CD14-positive monocyte (primary cell): ENCODE results near the gene DACT2. TPM values are rescaled to one million over a fixed set of nuclear protein-coding genes. Genes with fewer than 3 reads are reported as not detected.

Experiments used
- DNase-seq, 3 donors: peaks; one replicate each; pipeline ENCODE4 v3.0.0-alpha.2; 2011 to 2022
- H2AFZ ChIP-seq: 2 replicates; pipeline ENCODE4 v1.6.0; 2012; ENCODE audit warnings: mild to moderate bottlenecking, low read depth, low read length, inconsistent platforms; ENCODE audit not compliant: insufficient read depth, poor library complexity, severe bottlenecking
- H3K27ac ChIP-seq, 2 donors: 1 replicate in 1 of 2; 2 replicates in 1 of 2; pipeline ENCODE4 v1.5.1; 2012 to 2013; ENCODE audit warnings: low read length in 2 of 2, control low read depth in 1 of 2, inconsistent platforms in 1 of 2, low read depth in 1 of 2, mild to moderate bottlenecking in 1 of 2
- H3K27me3 ChIP-seq, 2 donors: one replicate each; pipeline versions ENCODE4 v1.6.0 to v1.6.1; 2011 to 2013; ENCODE audit warnings: low read length in 2 of 2; ENCODE audit not compliant: control insufficient read depth in 2 of 2, insufficient read depth in 2 of 2
- H3K36me3 ChIP-seq, 2 donors: replicated peaks in 1 of 2; 1 replicate in 1 of 2; 2 replicates in 1 of 2; pipeline versions ENCODE4 v1.5.1 to v1.6.1; 2012 to 2013; ENCODE audit warnings: low read length in 2 of 2, control low read depth in 1 of 2, inconsistent platforms in 1 of 2, mild to moderate bottlenecking in 1 of 2; ENCODE audit not compliant: insufficient read depth in 2 of 2, control insufficient read depth in 1 of 2
- H3K4me1 ChIP-seq, 2 donors: 1 replicate in 1 of 2; 2 replicates in 1 of 2; pipeline versions ENCODE4 v1.5.1 to v1.6.1; 2012 to 2013; ENCODE audit warnings: low read length in 2 of 2, control low read depth in 1 of 2, inconsistent platforms in 1 of 2, mild to moderate bottlenecking in 1 of 2, moderate library complexity in 1 of 2; ENCODE audit not compliant: insufficient read depth in 2 of 2, control insufficient read depth in 1 of 2
- H3K4me2 ChIP-seq: replicated peaks from 2 replicates; pipeline ENCODE3; 2012; ENCODE audit warnings: low read length, moderate library complexity, mild to moderate bottlenecking; ENCODE audit not compliant: poor library complexity, severe bottlenecking; ENCODE audit errors: extremely low read depth
- H3K4me3 ChIP-seq, 3 experiments: fragments of 200-600 bp in 1 of 3; sonication (generic) in 1 of 3; replicated peaks in 1 of 3; 1 replicate in 2 of 3; 2 replicates in 1 of 3; pipeline ENCODE4 v1.5.1; 2011 to 2013; ENCODE audit warnings: low read length in 3 of 3, mild to moderate bottlenecking in 3 of 3, control low read depth in 2 of 3, low read depth in 2 of 3, inconsistent platforms in 1 of 3, moderate library complexity in 1 of 3
- H3K79me2 ChIP-seq: 2 replicates; pipeline ENCODE4 v1.6.0; 2012; ENCODE audit warnings: mild to moderate bottlenecking, control low read depth, inconsistent platforms, low read length, moderate library complexity; ENCODE audit not compliant: insufficient read depth
- H3K9ac ChIP-seq: 2 replicates; pipeline ENCODE4 v1.6.0; 2017; ENCODE audit warnings: low read length, mild to moderate bottlenecking; ENCODE audit not compliant: insufficient read depth, poor library complexity, severe bottlenecking
- H3K9me3 ChIP-seq, 2 donors: replicated peaks in 1 of 2; 1 replicate in 1 of 2; 2 replicates in 1 of 2; pipeline versions ENCODE4 v1.5.1 to v1.6.1; 2012 to 2013; ENCODE audit warnings: low read length in 2 of 2, control low read depth in 1 of 2; ENCODE audit not compliant: control insufficient read depth in 1 of 2, insufficient read depth in 1 of 2
- H4K20me1 ChIP-seq: 2 replicates; pipeline ENCODE4 v1.6.0; 2012; ENCODE audit warnings: mild to moderate bottlenecking, low read length, control low read depth, moderate library complexity; ENCODE audit not compliant: insufficient read depth
- H3K27ac Mint-ChIP-seq, 7 donors: one replicate each; pipeline ENCODE4 v1.8.0; 2020; ENCODE audit warnings: mild to moderate bottlenecking in 7 of 7, mixed read lengths in 7 of 7, moderate library complexity in 6 of 7, inconsistent platforms in 2 of 7
- H3K27me3 Mint-ChIP-seq, 3 donors: one replicate each; pipeline ENCODE4 v1.8.0; 2021 to 2022; ENCODE audit warnings: low read depth in 3 of 3, mild to moderate bottlenecking in 3 of 3, mixed read lengths in 3 of 3, moderate library complexity in 3 of 3, inconsistent platforms in 1 of 3
- H3K36me3 Mint-ChIP-seq, 2 donors: one replicate each; pipeline ENCODE4 v1.8.0; 2020; ENCODE audit warnings: mixed read lengths in 2 of 2, inconsistent platforms in 1 of 2, mild to moderate bottlenecking in 1 of 2
- H3K4me1 Mint-ChIP-seq: one replicate; pipeline ENCODE4 v1.8.0; 2020; ENCODE audit warnings: mild to moderate bottlenecking, mixed read lengths
- H3K4me3 Mint-ChIP-seq, 2 donors: one replicate each; pipeline ENCODE4 v1.8.0; 2020; ENCODE audit warnings: mild to moderate bottlenecking in 2 of 2, mixed read lengths in 2 of 2, moderate library complexity in 1 of 2
- H3K9me3 Mint-ChIP-seq, 7 donors: one replicate each; pipeline ENCODE4 v1.8.0; 2020 to 2022; ENCODE audit warnings: mixed read lengths in 7 of 7, mild to moderate bottlenecking in 6 of 7, moderate library complexity in 6 of 7, inconsistent platforms in 2 of 7
- WGBS: methylation state at CpG from one replicate; pipeline ENCODE4 v1.1.5; 2013; ENCODE audit warnings: missing lambda C conversion rate; ENCODE audit not compliant: insufficient coverage; 5-methylcytosine and 5-hydroxymethylcytosine counted together
- intact Hi-C, 2 donors: fragments of 100-400 bp; cut with micrococcal nuclease; formaldehyde crosslinking; loops; one replicate each; pipeline versions ENCODE4 v1.15.0 to v1.15.1; 2023
- polyA plus RNA-seq, 3 donors: library from polyadenylated mRNA; depleted of rRNA in 1 of 3; unstranded in 2 of 3; stranded (reverse) in 1 of 3; fragments of 300-500 nt in 2 of 3; fragments of >200 nt in 1 of 3; fragmentation: Illumina TruSeq in 2 of 3; gene quantifications; 1 replicate in 2 of 3; 2 replicates in 1 of 3; pipeline ENCODE4 v1.2.3, GENCODE V29; 2012 to 2021
- TF ChIP-seq, protein P1 (sequence below): fragments of 200-600 bp; IDR thresholded peaks from one replicate; pipeline ENCODE4 v1.8.0; 2022; ENCODE audit warnings: antibody characterized with exemption, mild to moderate bottlenecking

The DACT2 gene
- polyA plus RNA-seq, 3 donors, result not detected

DNA sequence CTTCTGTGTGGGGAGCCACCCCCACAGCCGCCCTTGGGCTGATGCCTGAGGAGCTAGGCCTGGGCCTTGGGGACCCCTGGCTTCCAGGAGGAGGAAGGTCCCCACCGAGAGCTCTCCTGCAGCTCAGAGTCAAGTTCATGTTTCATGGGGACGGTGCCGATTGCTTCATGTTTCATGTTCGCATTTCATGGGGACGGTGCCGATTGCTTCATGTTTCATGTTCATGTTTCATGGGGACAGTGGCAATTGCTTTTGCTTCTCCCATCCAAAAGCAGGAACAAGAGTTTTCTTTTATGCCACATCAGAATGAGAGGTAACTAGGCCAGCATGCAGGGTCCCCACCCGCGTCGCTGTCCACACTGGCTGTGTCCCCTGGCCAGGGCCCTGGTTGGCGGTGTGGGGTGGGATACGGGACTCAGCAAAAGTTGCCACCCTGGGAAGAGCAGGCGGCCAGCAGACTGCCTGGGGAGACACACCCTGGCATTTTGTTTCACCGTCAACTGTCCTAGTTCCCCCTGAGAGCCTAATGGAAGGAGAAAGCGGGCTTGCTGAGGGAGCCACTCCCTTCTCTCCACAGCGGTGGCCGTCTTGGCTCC lies 46.0 kb downstream of the DACT2 start:
- Histone ChIP-seq H3K4me3 (no peak overlapping the region), H3K9me3 (no peaks in the 10 kb centered on the region), H3K27me3 (peaks cover 0 to 8% of the 10 kb centered on the region in 2 donors), H2AFZ (no peak overlapping the region), H3K4me1 (no peaks in the 10 kb centered on the region), H3K4me2 (no peak overlapping the region), H4K20me1 (no peaks in the 10 kb centered on the region), H3K79me2 (no peaks in the 10 kb centered on the region), H3K9ac (no peak overlapping the region), H3K27ac (no peak overlapping the region), H3K36me3 (no peaks in the 10 kb centered on the region)
- H3K4me3 Mint-ChIP-seq, result no peak overlapping the region
- peaks cover 4 to 12% (median 11%) of the 10 kb centered on the region in 3 donors for H3K27me3 Mint-ChIP-seq
- H3K9me3 Mint-ChIP-seq, result peaks cover 0 to 5% (median 1%) of the 10 kb centered on the region in 7 donors
- WGBS, result 81% methylated on average over 11 of the region's 17 CpGs
- H3K4me1 Mint-ChIP-seq, result no peaks in the 10 kb centered on the region
- no peaks in the 10 kb centered on the region for H3K36me3 Mint-ChIP-seq
- intact Hi-C loops, result no loop called here
- no peak for DNase-seq
- no peak overlapping the region for H3K27ac Mint-ChIP-seq
- TF ChIP-seq, protein P1, sequence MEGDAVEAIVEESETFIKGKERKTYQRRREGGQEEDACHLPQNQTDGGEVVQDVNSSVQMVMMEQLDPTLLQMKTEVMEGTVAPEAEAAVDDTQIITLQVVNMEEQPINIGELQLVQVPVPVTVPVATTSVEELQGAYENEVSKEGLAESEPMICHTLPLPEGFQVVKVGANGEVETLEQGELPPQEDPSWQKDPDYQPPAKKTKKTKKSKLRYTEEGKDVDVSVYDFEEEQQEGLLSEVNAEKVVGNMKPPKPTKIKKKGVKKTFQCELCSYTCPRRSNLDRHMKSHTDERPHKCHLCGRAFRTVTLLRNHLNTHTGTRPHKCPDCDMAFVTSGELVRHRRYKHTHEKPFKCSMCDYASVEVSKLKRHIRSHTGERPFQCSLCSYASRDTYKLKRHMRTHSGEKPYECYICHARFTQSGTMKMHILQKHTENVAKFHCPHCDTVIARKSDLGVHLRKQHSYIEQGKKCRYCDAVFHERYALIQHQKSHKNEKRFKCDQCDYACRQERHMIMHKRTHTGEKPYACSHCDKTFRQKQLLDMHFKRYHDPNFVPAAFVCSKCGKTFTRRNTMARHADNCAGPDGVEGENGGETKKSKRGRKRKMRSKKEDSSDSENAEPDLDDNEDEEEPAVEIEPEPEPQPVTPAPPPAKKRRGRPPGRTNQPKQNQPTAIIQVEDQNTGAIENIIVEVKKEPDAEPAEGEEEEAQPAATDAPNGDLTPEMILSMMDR, result no peak

DNA sequence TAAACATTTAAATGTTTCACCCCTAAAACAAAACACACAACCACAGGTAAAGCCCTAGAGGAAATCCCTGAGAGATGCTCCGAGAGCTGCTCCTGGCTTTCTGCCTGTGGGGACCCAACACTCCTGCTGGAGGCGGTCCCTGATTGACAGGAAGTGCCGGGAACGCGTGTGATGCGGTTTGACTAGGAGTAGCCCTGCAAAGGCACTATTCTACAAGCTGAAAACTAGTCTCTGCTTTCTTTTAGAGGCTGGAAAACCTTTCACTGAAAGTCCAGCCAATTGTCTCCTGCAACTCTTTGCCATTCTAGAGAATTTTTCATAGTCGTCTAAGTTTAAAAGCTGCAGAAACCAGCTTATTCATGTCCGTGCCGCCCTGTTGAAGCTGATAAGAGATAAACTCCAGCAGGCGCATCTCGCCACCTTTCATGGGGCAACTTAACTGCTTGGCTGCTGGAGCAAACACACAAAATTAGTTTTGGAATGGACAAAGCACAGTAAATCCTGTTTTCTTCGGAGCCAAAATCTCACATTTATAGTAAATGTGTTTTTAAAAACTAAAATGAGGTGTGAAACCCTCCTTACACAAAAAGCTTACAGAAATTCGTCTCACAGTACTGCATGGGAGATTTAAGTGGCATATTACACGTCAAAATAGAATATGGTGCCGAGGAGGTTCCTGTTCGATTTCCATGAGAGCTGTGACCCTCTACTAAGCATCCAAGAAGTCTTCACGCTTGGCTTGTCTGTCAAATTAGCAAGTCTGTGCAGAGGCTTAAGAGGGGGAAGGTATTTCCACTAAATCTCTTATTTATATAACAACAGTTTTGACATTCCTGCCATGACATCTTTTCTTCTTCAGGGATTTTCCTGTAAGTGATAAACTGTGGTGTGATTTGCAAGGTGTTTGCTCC lies 46.9 kb downstream of the DACT2 start:
- Mint-ChIP-seq H3K27ac (no peak overlapping the region), H3K9me3 (peaks cover 0 to 5% (median under 1%) of the 10 kb centered on the region in 7 donors), H3K36me3 (no peaks in the 10 kb centered on the region), H3K4me1 (no peaks in the 10 kb centered on the region), H3K4me3 (no peak overlapping the region), H3K27me3 (peaks cover 4 to 12% (median 11%) of the 10 kb centered on the region in 3 donors)
- H3K36me3 ChIP-seq, result no peaks in the 10 kb centered on the region
- no peak overlapping the region for H3K4me3 ChIP-seq
- H3K27ac ChIP-seq, result no peak overlapping the region
- no peak overlapping the region for H2AFZ ChIP-seq
- H4K20me1 ChIP-seq, result no peaks in the 10 kb centered on the region
- H3K4me1 ChIP-seq, result no peaks in the 10 kb centered on the region
- no peaks in the 10 kb centered on the region for H3K79me2 ChIP-seq
- no peak overlapping the region for H3K9ac ChIP-seq
- intact Hi-C loops, result no loop called here
- TF ChIP-seq, protein P1, result no peak
- 26% methylated on average over 13 of the region's 17 CpGs for WGBS
- H3K4me2 ChIP-seq, result no peak overlapping the region
- H3K27me3 ChIP-seq, result peaks cover 0 to 8% of the 10 kb centered on the region in 2 donors
- DNase-seq, result no peak
- no peaks in the 10 kb centered on the region for H3K9me3 ChIP-seq
